ENCODE measurements around the gene CXCL14. TPM values are rescaled to one million over a fixed set of nuclear protein-coding genes. Genes with fewer than 3 reads are reported as not detected.

CXCL14 gene
- total and polyA plus RNA-seq, 2 of the 4 experiments (the other 2 are of a cell fraction) = not detected

DNA sequence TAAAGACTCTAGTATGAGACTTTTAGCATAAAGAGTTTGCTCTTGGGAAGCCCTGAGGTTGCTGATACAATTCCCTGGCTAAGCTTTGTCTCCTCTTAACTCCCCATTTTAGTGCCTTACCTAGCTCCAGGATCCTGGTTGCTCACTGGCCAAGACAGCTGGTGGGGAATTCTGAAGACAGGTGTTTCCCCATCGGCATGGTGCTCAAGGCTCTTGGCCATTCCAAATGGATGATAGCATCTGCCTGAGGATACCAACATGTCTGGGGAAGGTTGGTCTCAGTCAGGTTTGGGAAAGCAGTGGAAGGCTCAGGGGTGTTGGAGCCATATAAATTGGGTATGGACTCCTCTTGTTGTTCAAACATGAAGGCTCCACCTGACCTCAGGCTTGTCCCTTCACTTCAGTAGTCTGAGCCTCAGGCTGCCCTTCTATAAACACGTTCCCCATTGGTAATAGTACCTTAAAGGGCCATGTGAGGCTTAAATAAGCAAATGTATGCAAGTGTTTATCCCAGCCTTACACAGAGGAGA, 44.5 kb upstream of the CXCL14 start:
- H3K27ac ChIP-seq (ENCODE audit: insufficient read depth, low read length) = no peak overlapping the region
- no TSS peak for BruUV-seq (replicated peaks)
- H3K9me3 ChIP-seq (ENCODE audit: control insufficient read depth, insufficient read depth, low read length) = no peaks in the 10 kb centered on the region
- H4K20me1 ChIP-seq (ENCODE audit: insufficient read depth, low read length) = no peaks in the 10 kb centered on the region
- CTCF ChIA-PET = no interaction called here
- no peak overlapping the region for H2BK120ac ChIP-seq (ENCODE audit: low read depth, low read length)
- H3K23ac ChIP-seq (ENCODE audit: low read depth, low read length) = no peak overlapping the region
- TF ChIP-seq SMC3 (IDR thresholded peaks at IDR 0.05; ENCODE audit: low read depth, low read length) (no peak), CEBPB (IDR thresholded peaks at IDR 0.05; ENCODE audit: low read depth, low read length) (no peak), NFE2L2 (IDR thresholded peaks at IDR 0.05; ENCODE audit: low read depth, low read length) (no peak), BHLHE40 (IDR thresholded peaks at IDR 0.05; ENCODE audit: low read depth, low read length) (no peak), CTCF (conservative IDR thresholded peaks at IDR 0.05; ENCODE audit: low read depth, low read length) (no peak), FOS (IDR thresholded peaks at IDR 0.05; ENCODE audit: low read depth, low read length) (no peak), RFX5 (IDR thresholded peaks at IDR 0.05; ENCODE audit: low read depth, low read length) (no peak), CHD1 (IDR thresholded peaks at IDR 0.05; ENCODE audit: low read depth, low read length) (no peak), MAZ (IDR thresholded peaks at IDR 0.05; ENCODE audit: borderline replicate concordance, low read depth, low read length) (no peak), RAD21 (IDR thresholded peaks at IDR 0.05; ENCODE audit: low read length) (no peak), POLR2A (IDR thresholded peaks at IDR 0.05; ENCODE audit: low read depth, low read length) (no peak), MAFK (IDR thresholded peaks at IDR 0.05; ENCODE audit: low read depth, low read length) (no peak), MXI1 (IDR thresholded peaks at IDR 0.05; ENCODE audit: borderline replicate concordance, low read depth, low read length) (no peak)
- TF ChIP-seq, protein P1, sequence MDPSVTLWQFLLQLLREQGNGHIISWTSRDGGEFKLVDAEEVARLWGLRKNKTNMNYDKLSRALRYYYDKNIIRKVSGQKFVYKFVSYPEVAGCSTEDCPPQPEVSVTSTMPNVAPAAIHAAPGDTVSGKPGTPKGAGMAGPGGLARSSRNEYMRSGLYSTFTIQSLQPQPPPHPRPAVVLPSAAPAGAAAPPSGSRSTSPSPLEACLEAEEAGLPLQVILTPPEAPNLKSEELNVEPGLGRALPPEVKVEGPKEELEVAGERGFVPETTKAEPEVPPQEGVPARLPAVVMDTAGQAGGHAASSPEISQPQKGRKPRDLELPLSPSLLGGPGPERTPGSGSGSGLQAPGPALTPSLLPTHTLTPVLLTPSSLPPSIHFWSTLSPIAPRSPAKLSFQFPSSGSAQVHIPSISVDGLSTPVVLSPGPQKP (IDR thresholded peaks at IDR 0.05; ENCODE audit: borderline replicate concordance, low read depth, low read length) = no peak
- intact Hi-C loops (cut with micrococcal nuclease) (no loop called here), in situ Hi-C loops (cut with MboI; ENCODE audit: low sequenced_read_pairs) (no loop called here), dilution Hi-C loops (cut with HindIII; ENCODE audit: low sequenced_read_pairs, unreplicated experiment) (no loop called here)
- H4K91ac ChIP-seq (ENCODE audit: insufficient read depth, low read depth, low read length) = no peak overlapping the region
- no peaks in the 10 kb centered on the region for H3K9me1 ChIP-seq (ENCODE audit: insufficient read depth, low read length)
- no peak overlapping the region for H3K14ac ChIP-seq (replicated peaks; ENCODE audit: low read depth, low read length)
- no peaks in the 10 kb centered on the region for H3K79me1 ChIP-seq (ENCODE audit: low read depth in 1 of 2, low read length in 2 of 2)
- POLR2A ChIA-PET (ENCODE audit: unreplicated experiment) = no interaction called here
- H3K4ac ChIP-seq (ENCODE audit: low read depth, low read length) = no peak overlapping the region
- H3K18ac ChIP-seq (ENCODE audit: low read depth, low read length) = no peak overlapping the region
- DNase-seq = no peak
- ATAC-seq (ENCODE audit: low read depth) = no peak
- H3K27me3 ChIP-seq (ENCODE audit: control insufficient read depth, insufficient read depth, low read length) = no peaks in the 10 kb centered on the region; the same call in 1 of the 2 replicates
- no peak overlapping the region for H2BK5ac ChIP-seq (ENCODE audit: low read depth, low read length, poor library complexity, severe bottlenecking)
- H2BK20ac ChIP-seq (ENCODE audit: low read depth, low read length) = no peak overlapping the region
- no peaks in the 10 kb centered on the region for H3K36me3 ChIP-seq (ENCODE audit: control insufficient read depth, insufficient read depth, low read length)
- H4K5ac ChIP-seq (ENCODE audit: low read depth, low read length) = no peak overlapping the region
- H2AK9ac ChIP-seq (replicated peaks; ENCODE audit: low read depth, low read length, poor library complexity) = no peak overlapping the region
- no peak overlapping the region for H4K8ac ChIP-seq (ENCODE audit: low read depth in 2 of 2, low read length in 2 of 2)
- H2BK15ac ChIP-seq (ENCODE audit: low read depth, low read length) = no peak overlapping the region
- H3K4me1 ChIP-seq (ENCODE audit: control insufficient read depth, insufficient read depth, low read length) = no peaks in the 10 kb centered on the region
- no peak overlapping the region for H2AK5ac ChIP-seq (ENCODE audit: low read depth, low read length)
- no peak overlapping the region for H3K4me3 ChIP-seq (ENCODE audit: insufficient read depth, low read depth, low read length)
- no peak overlapping the region for H3K4me2 ChIP-seq (ENCODE audit: low read depth, low read length)
- 67% methylated on average over 1 of the region's 2 CpGs; no CpG with 5 or more reads in 1 of the 2 experiments for WGBS, 2 experiments (ENCODE audit: extremely low coverage in 2 of 2, insufficient read length in 1 of 2)
- no peak overlapping the region for H3K56ac ChIP-seq (ENCODE audit: extremely low read depth, insufficient read depth, low read length)
- no peak overlapping the region for H2AFZ ChIP-seq (replicated peaks; ENCODE audit: low read length, poor library complexity)
- no peak overlapping the region for H3K9ac ChIP-seq (ENCODE audit: low read depth, low read length)

Data from IMR-90 (cell line).